NCI-H1436 (cell line): Measurements from ENCODE around the gene PPIP5K1.
"Not testable (repeated sequence)": the region's sequence is repeated elsewhere in the genome, so short reads cannot be mapped to it uniquely, and the experiment has no call there.

ENCODE experiments used
- DNase-seq: peaks from one replicate; lab custom pipeline; 2025; lab: John Stamatoyannopoulos, UW

PPIP5K1 gene

DNA sequence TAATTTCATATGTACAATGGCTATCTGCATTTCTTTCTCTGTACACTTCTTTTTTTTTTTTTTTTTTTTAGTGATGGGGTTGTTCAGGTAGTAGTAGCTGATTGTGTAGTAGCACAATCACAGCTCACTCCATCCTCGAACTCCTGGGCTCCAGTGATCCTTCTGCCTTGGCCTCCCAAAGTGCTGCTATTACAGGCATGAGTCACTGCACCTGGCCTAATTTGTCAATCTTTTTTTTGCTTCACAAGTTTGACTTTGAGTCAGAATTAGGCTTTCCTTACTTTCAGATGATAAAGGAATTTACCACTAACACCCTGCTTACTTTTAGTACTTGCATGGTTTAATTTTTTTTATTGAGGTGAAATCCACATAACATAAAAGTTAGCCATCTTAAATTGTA is 44.6 kb downstream of the PPIP5K1 start:
- DNase-seq, result no peak

DNA sequence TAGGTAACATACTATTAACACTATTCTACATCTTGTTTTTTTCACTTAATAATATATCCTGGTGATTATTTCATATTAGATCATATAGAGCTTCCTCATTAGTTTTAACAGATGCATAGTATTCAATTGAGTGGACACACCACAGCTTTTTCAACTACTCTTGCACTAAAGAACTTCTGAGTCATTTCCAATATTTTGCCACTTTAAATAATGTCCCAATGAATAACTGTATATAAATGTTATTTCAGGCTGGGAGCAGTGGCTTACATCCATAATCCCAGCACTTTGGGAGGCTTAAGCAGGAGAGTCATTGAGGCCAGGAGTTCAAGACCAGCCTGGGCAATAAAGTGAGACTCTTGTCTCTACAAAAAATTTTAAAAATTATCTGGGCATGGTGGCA is 45.7 kb downstream of the PPIP5K1 start:
- no peak for DNase-seq

DNA sequence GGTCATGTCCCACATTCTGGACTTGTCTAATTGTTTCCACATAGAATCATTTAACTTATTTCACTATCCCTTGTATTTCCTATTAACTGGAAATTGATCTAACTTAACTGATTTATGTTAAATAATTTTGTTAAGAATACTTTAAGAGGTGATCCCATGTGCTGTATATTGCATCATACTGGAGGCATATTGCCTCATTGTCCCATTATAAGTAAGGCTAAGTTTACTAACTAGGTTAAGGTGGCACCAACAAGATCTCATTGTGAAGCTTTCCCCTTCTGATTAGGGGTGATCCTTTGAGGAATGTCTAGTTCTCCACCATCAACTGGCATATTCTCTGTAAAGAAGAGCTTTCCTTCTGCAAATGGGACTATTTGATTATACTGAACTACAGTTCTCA is 48.2 kb downstream of the PPIP5K1 start:
- DNase-seq, result no peak

DNA sequence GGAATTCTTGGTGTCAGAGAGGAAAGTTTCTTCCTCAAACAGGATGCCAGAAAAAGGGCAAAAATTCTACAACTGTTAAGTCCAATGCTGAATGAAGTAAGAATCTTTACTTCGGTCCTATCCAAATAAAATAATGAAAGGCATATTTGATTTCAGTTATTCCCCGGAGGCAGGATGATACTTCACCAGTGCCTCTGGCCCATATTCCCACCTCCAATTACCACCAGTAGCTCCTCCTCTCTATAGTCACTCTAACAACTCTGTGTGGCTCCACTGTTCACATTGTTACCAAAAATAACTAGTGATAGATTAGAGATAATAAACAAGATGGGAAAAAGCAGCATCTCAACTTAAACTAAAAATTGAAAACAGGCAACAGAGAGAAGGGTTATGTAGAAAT is 51.9 kb downstream of the PPIP5K1 start:
- no peak for DNase-seq

DNA sequence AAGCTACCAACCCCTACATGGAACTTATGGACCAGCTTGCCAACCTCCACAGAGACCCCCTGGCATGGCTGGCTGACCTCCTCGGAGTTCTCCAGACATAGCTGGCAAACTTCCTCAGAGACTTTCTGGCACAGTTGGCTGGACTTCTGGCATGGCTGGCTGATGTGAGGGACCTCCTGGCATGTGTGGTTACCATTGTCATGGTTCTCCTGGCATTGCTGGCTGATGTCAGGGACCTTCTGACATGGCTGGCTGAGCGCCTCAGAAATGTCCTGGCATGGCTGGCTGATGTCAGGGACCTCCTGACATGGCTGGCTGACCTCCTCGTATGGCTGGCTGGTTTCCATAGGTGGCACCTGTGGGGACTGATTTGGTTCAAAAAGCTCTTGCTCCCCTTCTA is 55.1 kb downstream of the PPIP5K1 start:
- DNase-seq, result no peak

DNA sequence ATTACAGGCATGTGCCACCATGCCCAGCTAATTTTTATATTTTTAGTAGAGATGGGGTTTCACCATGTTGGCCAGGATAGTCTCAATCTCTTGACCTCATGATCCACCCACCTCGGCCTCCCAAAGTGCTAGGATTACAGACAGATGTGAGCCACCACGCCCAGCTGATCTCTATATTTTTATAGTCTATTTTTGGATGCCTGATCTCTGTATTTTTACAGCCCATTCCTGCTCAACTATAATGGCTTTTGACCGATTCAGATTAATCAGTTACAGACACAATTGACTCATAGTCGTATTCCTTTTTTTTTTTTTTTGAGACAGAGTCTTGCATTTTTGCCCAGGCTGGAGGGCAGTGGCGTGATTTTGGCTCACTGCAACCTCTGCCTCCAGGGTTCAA is 57.2 kb downstream of the PPIP5K1 start:
- DNase-seq, result not testable (repeated sequence)

DNA sequence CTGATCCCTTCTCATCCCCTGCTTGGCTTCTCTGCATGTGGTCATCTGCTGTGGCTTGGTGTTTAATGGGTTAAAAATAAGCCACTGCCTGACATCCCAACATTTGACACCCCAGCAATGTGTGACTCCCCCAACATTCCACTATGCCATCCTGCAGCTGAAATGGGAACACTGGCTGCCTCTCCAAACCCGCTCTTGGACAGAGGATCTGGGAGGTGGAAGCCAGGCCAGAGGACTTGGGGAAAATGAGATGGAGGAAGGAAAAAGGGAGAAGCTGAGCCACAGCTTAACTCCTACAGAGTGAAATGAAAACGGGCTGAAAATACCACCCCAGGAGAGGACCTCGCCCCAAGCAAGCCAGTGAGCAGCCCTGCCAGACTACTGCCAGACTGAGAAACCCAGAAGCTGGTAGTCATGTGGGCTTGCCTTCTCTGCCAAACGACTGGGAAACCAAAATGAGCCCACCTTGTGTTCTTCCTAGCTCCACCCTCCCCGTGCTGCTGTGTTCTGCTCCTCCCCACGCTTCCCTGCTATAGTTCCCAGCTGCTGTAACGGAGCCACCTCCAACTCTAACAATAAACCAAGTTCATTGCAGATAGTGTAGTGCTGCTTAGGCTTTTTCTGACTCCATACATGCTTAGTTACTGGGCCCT is 58.9 kb downstream of the PPIP5K1 start:
- no peak for DNase-seq

DNA sequence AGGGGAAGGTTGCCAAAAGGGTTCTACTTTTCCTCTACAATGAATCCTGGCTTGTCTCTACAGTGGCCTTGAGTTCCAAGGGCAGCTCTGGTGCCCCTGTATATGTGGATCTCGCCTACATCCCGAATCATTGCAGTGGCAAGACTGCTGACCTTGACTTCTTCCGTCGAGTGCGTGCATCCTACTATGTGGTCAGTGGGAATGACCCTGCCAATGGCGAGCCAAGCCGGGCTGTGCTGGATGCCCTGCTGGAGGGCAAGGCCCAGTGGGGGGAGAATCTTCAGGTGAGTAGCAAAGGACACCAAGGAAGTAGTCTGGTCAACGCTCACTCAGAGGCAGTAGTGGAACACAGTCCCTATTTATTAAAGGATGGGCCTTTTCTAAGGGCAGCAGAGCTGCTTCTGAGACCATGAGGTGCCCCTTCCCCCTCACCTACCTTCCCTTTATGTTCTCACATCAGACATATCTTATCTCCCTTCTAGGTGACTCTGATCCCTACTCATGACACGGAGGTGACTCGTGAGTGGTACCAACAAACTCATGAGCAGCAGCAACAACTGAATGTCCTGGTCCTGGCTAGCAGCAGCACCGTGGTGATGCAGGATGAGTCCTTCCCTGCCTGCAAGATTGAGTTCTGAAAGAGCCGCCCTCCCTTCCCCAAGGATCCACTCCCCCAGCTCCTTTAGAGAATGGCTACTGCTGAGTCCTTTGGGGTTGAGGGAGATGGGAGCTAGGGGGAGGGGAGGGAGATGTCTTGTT is 60.2 kb downstream of the PPIP5K1 start:
- no peak for DNase-seq

DNA sequence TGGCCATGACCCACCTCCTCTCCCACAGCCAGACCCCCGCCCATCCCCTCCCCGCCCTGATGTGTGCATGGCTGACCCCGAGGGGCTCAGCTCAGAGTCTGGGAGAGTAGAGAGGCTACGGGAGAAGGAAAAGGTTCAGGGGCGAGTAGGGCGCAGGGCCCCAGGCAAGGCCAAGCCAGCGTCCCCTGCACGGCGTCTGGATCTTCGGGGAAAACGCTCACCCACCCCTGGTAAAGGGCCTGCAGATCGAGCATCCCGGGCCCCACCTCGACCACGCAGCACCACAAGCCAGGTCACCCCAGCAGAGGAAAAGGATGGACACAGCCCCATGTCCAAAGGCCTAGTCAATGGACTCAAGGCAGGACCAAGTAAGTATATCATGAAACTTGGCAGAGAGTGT is 60.9 kb downstream of the PPIP5K1 start:
- DNase-seq, result no peak

DNA sequence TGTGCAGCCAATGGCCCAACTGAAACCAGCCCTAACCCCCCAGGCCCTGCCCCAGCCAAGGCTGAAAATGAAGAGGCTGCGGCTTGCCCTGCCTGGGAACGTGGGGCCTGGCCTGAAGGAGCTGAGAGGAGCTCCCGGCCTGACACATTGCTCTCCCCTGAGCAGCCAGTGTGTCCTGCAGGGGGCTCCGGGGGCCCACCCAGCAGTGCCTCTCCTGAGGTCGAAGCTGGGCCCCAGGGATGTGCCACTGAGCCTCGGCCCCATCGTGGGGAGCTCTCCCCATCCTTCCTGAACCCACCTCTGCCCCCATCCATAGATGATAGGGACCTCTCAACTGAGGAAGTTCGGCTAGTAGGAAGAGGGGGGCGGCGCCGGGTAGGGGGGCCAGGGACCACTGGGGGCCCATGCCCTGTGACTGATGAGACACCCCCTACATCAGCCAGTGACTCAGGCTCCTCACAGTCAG is 61.4 kb downstream of the PPIP5K1 start:
- no peak for DNase-seq

DNA sequence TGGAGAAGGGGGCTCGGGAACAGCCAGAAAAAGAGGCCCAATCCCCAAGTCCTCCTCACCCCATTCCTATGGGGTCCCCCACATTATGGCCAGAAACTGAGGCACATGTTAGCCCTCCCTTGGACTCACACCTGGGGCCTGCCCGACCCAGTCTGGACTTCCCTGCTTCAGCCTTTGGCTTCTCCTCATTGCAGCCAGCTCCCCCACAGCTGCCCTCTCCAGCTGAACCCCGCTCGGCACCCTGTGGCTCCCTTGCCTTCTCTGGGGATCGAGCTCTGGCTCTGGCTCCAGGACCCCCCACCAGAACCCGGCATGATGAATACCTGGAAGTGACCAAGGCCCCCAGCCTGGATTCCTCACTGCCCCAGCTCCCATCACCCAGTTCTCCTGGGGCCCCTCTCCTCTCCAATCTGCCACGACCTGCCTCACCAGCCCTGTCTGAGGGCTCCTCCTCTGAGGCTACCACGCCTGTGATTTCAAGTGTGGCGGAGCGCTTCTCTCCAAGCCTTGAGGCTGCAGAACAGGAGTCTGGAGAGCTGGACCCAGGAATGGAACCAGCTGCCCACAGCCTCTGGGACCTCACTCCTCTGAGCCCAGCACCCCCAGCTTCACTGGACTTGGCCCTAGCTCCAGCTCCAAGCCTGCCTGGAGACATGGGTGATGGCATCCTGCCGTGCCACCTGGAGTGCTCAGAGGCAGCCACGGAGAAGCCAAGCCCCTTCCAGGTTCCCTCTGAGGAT is 62.0 kb downstream of the PPIP5K1 start:
- no peak for DNase-seq

DNA sequence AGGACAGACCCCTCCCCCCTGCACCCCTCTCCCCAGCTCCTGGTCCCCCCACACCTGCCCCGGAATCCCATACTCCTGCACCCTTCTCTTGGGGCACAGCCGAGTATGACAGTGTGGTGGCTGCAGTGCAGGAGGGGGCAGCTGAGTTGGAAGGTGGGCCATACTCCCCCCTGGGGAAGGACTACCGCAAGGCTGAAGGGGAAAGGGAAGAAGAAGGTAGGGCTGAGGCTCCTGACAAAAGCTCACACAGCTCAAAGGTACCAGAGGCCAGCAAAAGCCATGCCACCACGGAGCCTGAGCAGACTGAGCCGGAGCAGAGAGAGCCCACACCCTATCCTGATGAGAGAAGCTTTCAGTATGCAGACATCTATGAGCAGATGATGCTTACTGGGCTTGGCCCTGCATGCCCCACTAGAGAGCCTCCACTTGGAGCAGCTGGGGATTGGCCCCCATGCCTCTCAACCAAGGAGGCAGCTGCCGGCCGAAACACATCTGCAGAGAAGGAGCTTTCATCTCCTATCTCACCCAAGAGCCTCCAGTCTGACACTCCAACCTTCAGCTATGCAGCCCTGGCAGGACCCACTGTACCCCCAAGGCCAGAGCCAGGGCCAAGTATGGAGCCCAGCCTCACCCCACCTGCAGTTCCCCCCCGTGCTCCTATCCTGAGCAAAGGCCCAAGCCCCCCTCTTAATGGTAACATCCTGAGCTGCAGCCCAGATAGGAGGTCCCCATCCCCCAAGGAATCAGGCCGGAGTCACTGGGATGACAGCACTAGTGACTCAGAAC is 62.8 kb downstream of the PPIP5K1 start:
- no peak for DNase-seq

DNA sequence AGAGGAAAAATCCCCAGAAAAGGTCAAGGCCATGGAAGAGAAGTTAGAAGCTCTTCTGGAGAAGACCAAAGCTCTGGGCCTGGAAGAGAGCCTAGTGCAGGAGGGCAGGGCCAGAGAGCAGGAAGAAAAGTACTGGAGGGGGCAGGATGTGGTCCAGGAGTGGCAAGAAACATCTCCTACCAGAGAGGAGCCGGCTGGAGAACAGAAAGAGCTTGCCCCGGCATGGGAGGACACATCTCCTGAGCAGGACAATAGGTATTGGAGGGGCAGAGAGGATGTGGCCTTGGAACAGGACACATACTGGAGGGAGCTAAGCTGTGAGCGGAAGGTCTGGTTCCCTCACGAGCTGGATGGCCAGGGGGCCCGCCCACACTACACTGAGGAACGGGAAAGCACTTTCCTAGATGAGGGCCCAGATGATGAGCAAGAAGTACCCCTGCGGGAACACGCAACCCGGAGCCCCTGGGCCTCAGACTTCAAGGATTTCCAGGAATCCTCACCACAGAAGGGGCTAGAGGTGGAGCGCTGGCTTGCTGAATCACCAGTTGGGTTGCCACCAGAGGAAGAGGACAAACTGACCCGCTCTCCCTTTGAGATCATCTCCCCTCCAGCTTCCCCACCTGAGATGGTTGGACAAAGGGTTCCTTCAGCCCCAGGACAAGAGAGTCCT is 63.6 kb downstream of the PPIP5K1 start:
- DNase-seq, result no peak

DNA sequence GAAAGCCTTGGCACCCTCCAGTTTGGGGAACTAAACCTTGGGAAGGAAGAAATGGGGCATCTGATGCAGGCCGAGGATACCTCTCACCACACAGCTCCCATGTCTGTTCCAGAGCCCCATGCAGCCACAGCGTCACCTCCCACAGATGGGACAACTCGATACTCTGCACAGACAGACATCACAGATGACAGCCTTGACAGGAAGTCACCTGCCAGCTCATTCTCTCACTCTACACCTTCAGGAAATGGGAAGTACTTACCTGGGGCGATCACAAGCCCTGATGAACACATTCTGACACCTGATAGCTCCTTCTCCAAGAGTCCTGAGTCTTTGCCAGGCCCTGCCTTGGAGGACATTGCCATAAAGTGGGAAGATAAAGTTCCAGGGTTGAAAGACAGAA is 64.9 kb downstream of the PPIP5K1 start:
- no peak for DNase-seq

DNA sequence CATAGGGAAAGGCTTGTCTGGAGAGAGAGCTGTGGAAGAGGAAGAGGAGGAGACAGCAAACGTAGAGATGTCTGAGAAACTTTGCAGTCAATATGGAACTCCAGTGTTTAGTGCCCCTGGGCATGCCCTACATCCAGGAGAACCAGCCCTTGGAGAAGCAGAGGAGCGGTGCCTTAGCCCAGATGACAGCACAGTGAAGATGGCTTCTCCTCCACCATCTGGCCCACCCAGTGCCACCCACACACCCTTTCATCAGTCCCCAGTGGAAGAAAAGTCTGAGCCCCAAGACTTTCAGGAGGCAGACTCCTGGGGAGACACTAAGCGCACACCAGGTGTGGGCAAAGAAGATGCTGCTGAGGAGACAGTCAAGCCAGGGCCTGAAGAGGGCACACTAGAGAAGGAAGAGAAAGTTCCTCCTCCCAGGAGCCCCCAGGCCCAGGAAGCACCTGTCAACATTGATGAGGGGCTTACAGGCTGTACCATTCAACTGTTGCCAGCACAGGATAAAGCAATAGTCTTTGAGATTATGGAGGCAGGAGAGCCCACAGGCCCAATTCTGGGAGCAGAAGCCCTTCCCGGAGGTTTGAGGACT is 65.7 kb downstream of the PPIP5K1 start:
- DNase-seq, result no peak

DNA sequence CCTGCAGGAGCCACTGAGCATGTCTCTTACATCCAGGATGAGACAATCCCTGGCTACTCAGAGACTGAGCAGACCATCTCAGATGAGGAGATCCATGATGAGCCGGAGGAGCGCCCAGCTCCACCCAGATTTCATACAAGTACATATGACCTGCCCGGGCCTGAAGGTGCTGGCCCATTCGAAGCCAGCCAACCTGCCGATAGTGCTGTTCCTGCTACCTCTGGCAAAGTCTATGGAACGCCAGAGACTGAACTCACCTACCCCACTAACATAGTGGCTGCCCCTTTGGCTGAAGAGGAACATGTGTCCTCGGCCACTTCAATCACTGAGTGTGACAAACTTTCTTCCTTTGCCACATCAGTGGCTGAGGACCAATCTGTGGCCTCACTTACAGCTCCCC is 66.4 kb downstream of the PPIP5K1 start:
- no peak for DNase-seq

DNA sequence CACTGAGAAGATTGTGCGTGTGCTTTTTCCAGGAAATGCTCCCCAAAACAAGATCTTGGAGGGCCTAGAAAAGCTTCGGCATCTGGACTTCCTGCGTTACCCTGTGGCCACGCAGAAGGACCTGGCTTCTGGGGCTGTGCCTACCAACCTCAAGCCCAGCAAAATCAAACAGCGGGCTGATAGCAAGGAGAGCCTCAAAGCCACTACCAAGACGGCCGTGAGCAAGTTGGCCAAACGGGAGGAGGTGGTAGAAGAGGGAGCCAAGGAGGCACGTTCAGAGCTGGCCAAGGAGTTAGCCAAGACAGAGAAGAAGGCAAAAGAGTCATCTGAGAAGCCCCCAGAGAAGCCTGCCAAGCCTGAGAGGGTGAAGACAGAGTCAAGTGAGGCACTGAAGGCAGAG is 67.8 kb downstream of the PPIP5K1 start:
- DNase-seq, result no peak

DNA sequence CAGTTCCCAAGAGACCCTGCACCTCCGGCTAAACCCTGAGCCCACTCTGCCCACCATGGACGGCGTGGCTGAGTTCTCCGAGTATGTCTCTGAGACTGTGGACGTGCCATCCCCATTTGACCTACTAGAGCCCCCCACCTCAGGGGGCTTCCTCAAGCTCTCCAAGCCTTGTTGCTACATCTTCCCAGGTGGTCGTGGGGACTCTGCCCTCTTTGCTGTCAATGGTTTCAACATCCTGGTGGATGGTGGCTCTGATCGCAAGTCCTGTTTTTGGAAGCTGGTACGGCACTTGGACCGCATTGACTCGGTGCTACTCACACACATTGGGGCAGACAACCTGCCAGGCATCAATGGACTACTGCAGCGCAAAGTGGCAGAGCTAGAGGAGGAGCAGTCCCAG is 68.6 kb downstream of the PPIP5K1 start:
- no peak for DNase-seq

DNA sequence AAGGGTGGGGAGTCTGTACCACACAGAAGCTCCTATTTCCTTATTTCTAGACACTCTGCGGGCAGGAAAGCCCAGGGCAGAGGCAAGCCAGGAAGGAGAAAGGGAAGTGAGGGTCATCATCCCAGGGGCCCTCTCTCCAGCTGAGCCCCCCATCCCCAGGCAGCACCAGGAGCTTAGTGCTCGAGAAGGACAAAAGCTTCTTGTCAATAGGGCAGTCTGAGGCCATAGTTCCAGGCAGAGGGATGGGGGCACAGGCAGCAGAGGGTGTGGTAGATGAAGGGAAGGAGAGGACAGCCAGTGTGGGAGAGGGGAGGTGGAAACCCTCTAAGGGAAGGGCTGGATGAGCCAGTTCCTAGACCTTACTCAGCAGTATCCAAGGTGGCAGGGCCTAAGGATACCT is 69.9 kb downstream of the PPIP5K1 start:
- DNase-seq, result no peak

DNA sequence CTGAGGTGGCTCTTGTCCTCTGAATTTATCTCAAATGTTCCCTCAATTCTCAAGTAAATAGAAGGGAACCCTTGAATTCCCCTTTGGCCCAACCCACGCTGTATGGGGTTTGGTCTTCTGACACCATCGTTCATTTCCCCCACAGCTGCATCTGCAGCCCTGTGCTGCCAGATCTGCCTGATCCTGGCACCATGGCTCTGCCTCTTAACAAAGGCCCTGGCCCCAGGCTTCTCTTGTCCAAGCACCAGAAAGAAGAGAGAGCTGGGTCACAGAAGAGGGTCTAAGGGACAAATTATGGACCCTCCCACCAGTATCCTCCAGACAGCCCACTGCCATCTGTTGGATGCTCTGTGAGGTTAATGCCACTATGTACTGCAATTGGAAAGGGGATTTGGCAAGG is 70.8 kb downstream of the PPIP5K1 start:
- no peak for DNase-seq

DNA sequence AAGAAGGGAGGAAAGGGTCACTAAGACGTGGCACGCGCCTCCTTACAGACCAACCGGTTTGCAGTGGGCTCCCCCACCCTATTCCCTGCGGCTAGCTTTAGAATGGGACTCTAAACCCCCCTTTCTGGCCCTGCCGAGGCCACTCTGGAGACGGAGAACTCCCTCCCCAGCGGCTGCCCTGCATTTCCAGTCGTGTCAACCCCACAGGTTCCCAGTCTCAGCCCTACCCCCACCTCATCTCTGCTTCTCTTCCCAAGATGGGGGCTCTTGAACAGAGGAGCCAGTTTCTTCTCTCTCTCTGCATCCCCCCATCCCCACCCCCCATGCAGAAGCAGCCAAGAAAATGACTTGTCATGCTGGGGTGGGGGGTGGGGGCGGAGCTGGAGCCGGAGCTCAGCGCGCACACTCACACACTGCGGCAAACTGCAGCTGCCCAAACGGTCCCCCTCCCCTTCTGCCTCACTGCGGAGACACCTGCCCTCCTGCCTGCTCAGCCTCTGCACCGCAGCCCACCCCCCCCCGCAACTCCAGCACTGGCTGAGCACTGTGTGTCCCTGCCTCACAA is 71.7 kb downstream of the PPIP5K1 start:
- peak; percentile 66 for DNase-seq
